CD14-positive monocyte (primary cell): ENCODE measurements around the gene RBM7. TPM values are rescaled to one million over a fixed set of nuclear protein-coding genes. Genes with fewer than 3 reads are reported as not detected.

Experiments
- DNase-seq, 3 donors: peaks; one replicate each; pipeline ENCODE4 v3.0.0-alpha.2; 2011 to 2022
- H2AFZ ChIP-seq: 2 replicates; pipeline ENCODE4 v1.6.0; 2012; ENCODE audit warnings: mild to moderate bottlenecking, low read depth, low read length, inconsistent platforms; ENCODE audit not compliant: insufficient read depth, poor library complexity, severe bottlenecking
- H3K27ac ChIP-seq, 2 donors: 1 replicate in 1 of 2; 2 replicates in 1 of 2; pipeline ENCODE4 v1.5.1; 2012 to 2013; ENCODE audit warnings: low read length in 2 of 2, control low read depth in 1 of 2, inconsistent platforms in 1 of 2, low read depth in 1 of 2, mild to moderate bottlenecking in 1 of 2
- H3K27me3 ChIP-seq, 2 donors: one replicate each; pipeline versions ENCODE4 v1.6.0 to v1.6.1; 2011 to 2013; ENCODE audit warnings: low read length in 2 of 2; ENCODE audit not compliant: control insufficient read depth in 2 of 2, insufficient read depth in 2 of 2
- H3K36me3 ChIP-seq, 2 donors: replicated peaks in 1 of 2; 1 replicate in 1 of 2; 2 replicates in 1 of 2; pipeline versions ENCODE4 v1.5.1 to v1.6.1; 2012 to 2013; ENCODE audit warnings: low read length in 2 of 2, control low read depth in 1 of 2, inconsistent platforms in 1 of 2, mild to moderate bottlenecking in 1 of 2; ENCODE audit not compliant: insufficient read depth in 2 of 2, control insufficient read depth in 1 of 2
- H3K4me1 ChIP-seq, 2 donors: 1 replicate in 1 of 2; 2 replicates in 1 of 2; pipeline versions ENCODE4 v1.5.1 to v1.6.1; 2012 to 2013; ENCODE audit warnings: low read length in 2 of 2, control low read depth in 1 of 2, inconsistent platforms in 1 of 2, mild to moderate bottlenecking in 1 of 2, moderate library complexity in 1 of 2; ENCODE audit not compliant: insufficient read depth in 2 of 2, control insufficient read depth in 1 of 2
- H3K4me2 ChIP-seq: replicated peaks from 2 replicates; pipeline ENCODE3; 2012; ENCODE audit warnings: low read length, moderate library complexity, mild to moderate bottlenecking; ENCODE audit not compliant: poor library complexity, severe bottlenecking; ENCODE audit errors: extremely low read depth
- H3K4me3 ChIP-seq, 3 experiments: fragments of 200-600 bp in 1 of 3; sonication (generic) in 1 of 3; replicated peaks in 1 of 3; 1 replicate in 2 of 3; 2 replicates in 1 of 3; pipeline ENCODE4 v1.5.1; 2011 to 2013; ENCODE audit warnings: low read length in 3 of 3, mild to moderate bottlenecking in 3 of 3, control low read depth in 2 of 3, low read depth in 2 of 3, inconsistent platforms in 1 of 3, moderate library complexity in 1 of 3
- H3K79me2 ChIP-seq: 2 replicates; pipeline ENCODE4 v1.6.0; 2012; ENCODE audit warnings: mild to moderate bottlenecking, control low read depth, inconsistent platforms, low read length, moderate library complexity; ENCODE audit not compliant: insufficient read depth
- H3K9ac ChIP-seq: 2 replicates; pipeline ENCODE4 v1.6.0; 2017; ENCODE audit warnings: low read length, mild to moderate bottlenecking; ENCODE audit not compliant: insufficient read depth, poor library complexity, severe bottlenecking
- H3K9me3 ChIP-seq, 2 donors: replicated peaks in 1 of 2; 1 replicate in 1 of 2; 2 replicates in 1 of 2; pipeline versions ENCODE4 v1.5.1 to v1.6.1; 2012 to 2013; ENCODE audit warnings: low read length in 2 of 2, control low read depth in 1 of 2; ENCODE audit not compliant: control insufficient read depth in 1 of 2, insufficient read depth in 1 of 2
- H4K20me1 ChIP-seq: 2 replicates; pipeline ENCODE4 v1.6.0; 2012; ENCODE audit warnings: mild to moderate bottlenecking, low read length, control low read depth, moderate library complexity; ENCODE audit not compliant: insufficient read depth
- H3K27ac Mint-ChIP-seq, 7 donors: one replicate each; pipeline ENCODE4 v1.8.0; 2020; ENCODE audit warnings: mild to moderate bottlenecking in 7 of 7, mixed read lengths in 7 of 7, moderate library complexity in 6 of 7, inconsistent platforms in 2 of 7
- H3K27me3 Mint-ChIP-seq, 3 donors: one replicate each; pipeline ENCODE4 v1.8.0; 2021 to 2022; ENCODE audit warnings: low read depth in 3 of 3, mild to moderate bottlenecking in 3 of 3, mixed read lengths in 3 of 3, moderate library complexity in 3 of 3, inconsistent platforms in 1 of 3
- H3K36me3 Mint-ChIP-seq, 2 donors: one replicate each; pipeline ENCODE4 v1.8.0; 2020; ENCODE audit warnings: mixed read lengths in 2 of 2, inconsistent platforms in 1 of 2, mild to moderate bottlenecking in 1 of 2
- H3K4me1 Mint-ChIP-seq: one replicate; pipeline ENCODE4 v1.8.0; 2020; ENCODE audit warnings: mild to moderate bottlenecking, mixed read lengths
- H3K4me3 Mint-ChIP-seq, 2 donors: one replicate each; pipeline ENCODE4 v1.8.0; 2020; ENCODE audit warnings: mild to moderate bottlenecking in 2 of 2, mixed read lengths in 2 of 2, moderate library complexity in 1 of 2
- H3K9me3 Mint-ChIP-seq, 7 donors: one replicate each; pipeline ENCODE4 v1.8.0; 2020 to 2022; ENCODE audit warnings: mixed read lengths in 7 of 7, mild to moderate bottlenecking in 6 of 7, moderate library complexity in 6 of 7, inconsistent platforms in 2 of 7
- WGBS: methylation state at CpG from one replicate; pipeline ENCODE4 v1.1.5; 2013; ENCODE audit warnings: missing lambda C conversion rate; ENCODE audit not compliant: insufficient coverage; 5-methylcytosine and 5-hydroxymethylcytosine counted together
- intact Hi-C, 2 donors: fragments of 100-400 bp; cut with micrococcal nuclease; formaldehyde crosslinking; loops; one replicate each; pipeline versions ENCODE4 v1.15.0 to v1.15.1; 2023
- polyA plus RNA-seq, 3 donors: library from polyadenylated mRNA; depleted of rRNA in 1 of 3; unstranded in 2 of 3; stranded (reverse) in 1 of 3; fragments of 300-500 nt in 2 of 3; fragments of >200 nt in 1 of 3; fragmentation: Illumina TruSeq in 2 of 3; gene quantifications; 1 replicate in 2 of 3; 2 replicates in 1 of 3; pipeline ENCODE4 v1.2.3, GENCODE V29; 2012 to 2021
- TF ChIP-seq, protein P1 (sequence below): fragments of 200-600 bp; IDR thresholded peaks from one replicate; pipeline ENCODE4 v1.8.0; 2022; ENCODE audit warnings: antibody characterized with exemption, mild to moderate bottlenecking

The RBM7 gene
- polyA plus RNA-seq, 3 donors, result 27.3 to 36.3 (median 32.4) TPM

DNA sequence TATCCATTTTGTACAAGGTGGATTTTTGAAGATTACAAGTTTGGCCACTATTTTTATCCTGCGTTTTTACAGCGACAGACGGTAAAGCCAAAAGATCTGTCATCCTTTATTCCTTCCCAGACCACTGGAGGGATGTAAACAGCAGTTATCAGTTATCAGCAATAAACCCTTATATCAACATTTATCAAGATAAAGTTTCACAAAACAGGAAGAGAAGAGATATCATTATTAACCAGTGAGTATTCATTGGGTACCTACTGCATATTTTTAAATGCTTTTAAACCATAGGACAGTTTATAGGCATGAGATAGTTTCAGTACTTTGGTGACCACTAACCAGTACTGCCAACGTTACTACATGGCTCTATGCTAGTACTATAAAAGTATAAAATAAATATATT lies 32.9 kb downstream of the RBM7 start:
- intact Hi-C loops, result loop anchor here (10.0 kb wide), 2 partner anchors 49 to 89 kb away; no protein-coding TSS in a partner anchor
- no CpG with 5 or more reads among the region's 4 CpGs for WGBS

DNA sequence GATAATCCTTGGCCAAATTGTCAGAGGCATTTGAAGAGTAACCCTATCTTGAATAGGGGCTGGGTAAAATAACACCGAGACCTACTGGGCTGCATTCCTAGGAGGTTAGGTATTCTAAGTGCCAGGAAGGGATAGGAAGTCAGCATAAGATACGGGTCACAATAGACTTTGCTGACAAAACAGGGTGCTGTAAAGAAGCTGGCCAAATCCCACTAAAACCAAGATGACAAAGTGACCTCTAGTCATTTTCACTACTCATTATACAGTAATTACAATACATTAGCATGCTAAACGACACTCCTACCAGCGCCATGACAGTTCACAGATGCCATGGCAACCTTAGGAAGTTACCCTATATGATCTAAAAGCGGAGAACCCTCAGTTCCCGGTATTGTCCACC lies 37.8 kb downstream of the RBM7 start:
- H3K9me3 Mint-ChIP-seq, result no peaks in the 10 kb centered on the region
- TF ChIP-seq, protein P1, sequence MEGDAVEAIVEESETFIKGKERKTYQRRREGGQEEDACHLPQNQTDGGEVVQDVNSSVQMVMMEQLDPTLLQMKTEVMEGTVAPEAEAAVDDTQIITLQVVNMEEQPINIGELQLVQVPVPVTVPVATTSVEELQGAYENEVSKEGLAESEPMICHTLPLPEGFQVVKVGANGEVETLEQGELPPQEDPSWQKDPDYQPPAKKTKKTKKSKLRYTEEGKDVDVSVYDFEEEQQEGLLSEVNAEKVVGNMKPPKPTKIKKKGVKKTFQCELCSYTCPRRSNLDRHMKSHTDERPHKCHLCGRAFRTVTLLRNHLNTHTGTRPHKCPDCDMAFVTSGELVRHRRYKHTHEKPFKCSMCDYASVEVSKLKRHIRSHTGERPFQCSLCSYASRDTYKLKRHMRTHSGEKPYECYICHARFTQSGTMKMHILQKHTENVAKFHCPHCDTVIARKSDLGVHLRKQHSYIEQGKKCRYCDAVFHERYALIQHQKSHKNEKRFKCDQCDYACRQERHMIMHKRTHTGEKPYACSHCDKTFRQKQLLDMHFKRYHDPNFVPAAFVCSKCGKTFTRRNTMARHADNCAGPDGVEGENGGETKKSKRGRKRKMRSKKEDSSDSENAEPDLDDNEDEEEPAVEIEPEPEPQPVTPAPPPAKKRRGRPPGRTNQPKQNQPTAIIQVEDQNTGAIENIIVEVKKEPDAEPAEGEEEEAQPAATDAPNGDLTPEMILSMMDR, result no peak
- intact Hi-C loops, result loop anchor here (2.0 to 10.0 kb wide), 3 partner anchors 40 to 94 kb away; no protein-coding TSS in a partner anchor
- Histone ChIP-seq H3K4me1 (peaks cover 14 to 16% of the 10 kb centered on the region in 2 donors), H3K79me2 (no peaks in the 10 kb centered on the region), H3K9ac (no peak overlapping the region), H3K27me3 (no peaks in the 10 kb centered on the region), H2AFZ (peak overlapping the region; percentile 99), H3K36me3 (no peaks in the 10 kb centered on the region), H3K4me2 (no peak overlapping the region), H3K27ac (no peak overlapping the region), H3K4me3 (no peak overlapping the region), H3K9me3 (no peaks in the 10 kb centered on the region), H4K20me1 (no peaks in the 10 kb centered on the region)
- WGBS, result no CpG with 5 or more reads among the region's 6 CpGs
- H3K4me1 Mint-ChIP-seq, result peaks cover 18% of the 10 kb centered on the region
- no peak for DNase-seq
- no peak overlapping the region for H3K4me3 Mint-ChIP-seq
- no peak overlapping the region for H3K27ac Mint-ChIP-seq
- peaks cover 0 to 2% of the 10 kb centered on the region in 2 donors for H3K36me3 Mint-ChIP-seq
- peaks cover 0 to 6% (median 2%) of the 10 kb centered on the region in 3 donors for H3K27me3 Mint-ChIP-seq

More for the DNA sequence above, 32.9 kb downstream of the RBM7 start:
- H3K27me3 ChIP-seq, result no peaks in the 10 kb centered on the region
- H3K36me3 ChIP-seq, result no peaks in the 10 kb centered on the region
- H3K4me2 ChIP-seq, result no peak overlapping the region
- Mint-ChIP-seq H3K36me3 (no peaks in the 10 kb centered on the region), H3K27me3 (peaks cover 0 to 6% (median 0%) of the 10 kb centered on the region in 3 donors), H3K9me3 (no peaks in the 10 kb centered on the region), H3K4me1 (peaks cover 3% of the 10 kb centered on the region), H3K27ac (no peak overlapping the region), H3K4me3 (no peak overlapping the region)
- H2AFZ ChIP-seq, result no peak overlapping the region
- no peaks in the 10 kb centered on the region for H4K20me1 ChIP-seq
- no peaks in the 10 kb centered on the region for H3K9me3 ChIP-seq
- TF ChIP-seq, protein P1, result no peak
- H3K79me2 ChIP-seq, result no peaks in the 10 kb centered on the region
- H3K4me1 ChIP-seq, result no peaks in the 10 kb centered on the region
- no peak for DNase-seq
- H3K9ac ChIP-seq, result no peak overlapping the region
- H3K27ac ChIP-seq, result no peak overlapping the region
- H3K4me3 ChIP-seq, result no peak overlapping the region
